H1 (cell line): Measurements from ENCODE around the gene NDRG2. TPM values are rescaled to one million over a fixed set of nuclear protein-coding genes. Genes with fewer than 3 reads are reported as not detected.

Experiments
- BCL11A ChIP-seq, 2 experiments: IDR thresholded peaks; one replicate each; pipeline ENCODE4 v1.6.1; 2011; ENCODE audit warnings: low read depth in 2 of 2, low read length in 2 of 2, mild to moderate bottlenecking in 2 of 2
- BRCA1 ChIP-seq: IDR thresholded peaks from 2 replicates; pipeline ENCODE4 v1.6.1; 2012; ENCODE audit warnings: low read depth, low read length, improper control_type of control experiment
- NANOG ChIP-seq: IDR thresholded peaks from 2 replicates; pipeline ENCODE4 v1.6.1; 2011; ENCODE audit warnings: low read length, low read depth, mild to moderate bottlenecking, inconsistent platforms; ENCODE audit not compliant: insufficient read depth, poor library complexity, severe bottlenecking
- polyA plus RNA-seq, 7 experiments: library from polyadenylated mRNA; depleted of rRNA in 3 of 7; stranded (reverse) in 5 of 7; unstranded in 2 of 7; fragments of >200 nt in 5 of 7; fragments of 200-250 nt in 2 of 7; gene quantifications; 1 replicate in 5 of 7; 2 replicates in 1 of 7; 4 replicates in 1 of 7; pipeline versions ENCODE4 v1.2.1 to v1.2.3, GENCODE V29; 2011 to 2013; ENCODE audit warnings: missing spikeins in 2 of 7, mixed read lengths in 2 of 7
- total RNA-seq: library from RNA; stranded (reverse); fragmentation: NEBNext Ultra II Directional; extraction: Animal tissue kit (Norgen Biotek cat#: 25700); gene quantifications from 2 replicates; pipeline ENCODE4 v1.2.1, GENCODE V29; 2021
- TF ChIP-seq, protein P1 (sequence below): IDR thresholded peaks from 2 replicates; pipeline ENCODE4 v1.6.1; 2011; ENCODE audit warnings: low read depth, mild to moderate bottlenecking, low read length; ENCODE audit not compliant: insufficient read depth

NDRG2 gene
- total and polyA plus RNA-seq, 2 of the 8 experiments (the other 6 are each of a cell fraction or from before 2014, with no cell fraction given) = 29.9 to 48.6 TPM

DNA sequence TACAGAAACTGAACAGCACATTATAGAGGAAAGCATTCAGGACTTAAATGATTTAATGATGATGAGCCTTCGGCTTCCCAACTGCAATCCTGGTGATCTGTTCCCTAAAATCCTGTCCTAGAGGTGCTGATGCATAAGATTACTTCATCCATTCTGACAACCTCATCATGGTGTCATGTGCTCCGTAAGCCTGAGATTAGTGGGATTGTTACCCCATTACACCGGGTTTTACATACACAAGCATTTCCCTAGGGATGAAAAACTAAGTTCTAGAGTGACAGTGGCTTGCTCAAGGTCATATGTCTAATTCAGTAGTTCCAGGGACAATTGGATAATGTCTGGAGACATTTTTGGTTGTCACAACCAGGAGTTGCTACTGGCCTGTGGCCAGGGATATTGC, 12.3 kb upstream of the NDRG2 start (continued):
- TF ChIP-seq, protein P1, sequence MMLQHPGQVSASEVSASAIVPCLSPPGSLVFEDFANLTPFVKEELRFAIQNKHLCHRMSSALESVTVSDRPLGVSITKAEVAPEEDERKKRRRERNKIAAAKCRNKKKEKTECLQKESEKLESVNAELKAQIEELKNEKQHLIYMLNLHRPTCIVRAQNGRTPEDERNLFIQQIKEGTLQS = no peak
- TF ChIP-seq BCL11A (IDR thresholded peaks at IDR 0.05; ENCODE audit: low read depth in 2 of 2, low read length in 2 of 2) = no peak
- TF ChIP-seq BRCA1 = no peak
- no peak for TF ChIP-seq NANOG
